ENCODE measurements around the gene PRSS56. TPM values are rescaled to one million over a fixed set of nuclear protein-coding genes. Genes with fewer than 3 reads are reported as not detected.

Gene PRSS56
- polyA plus RNA-seq, 1 donor from 2014 or later: 0.16 TPM

GRCh38 chr2:232534940-232535651 lies 14.9 kb downstream of the PRSS56 start:
- no peaks in the 10 kb centered on the region for H3K27me3 ChIP-seq (ENCODE audit: insufficient read depth, low read depth, low read length)
- H3K4me3 ChIP-seq (ENCODE audit: low read length): no peak overlapping the region
- no peaks in the 10 kb centered on the region for H3K36me3 ChIP-seq (ENCODE audit: insufficient read depth, low read length)
- H3K9me3 ChIP-seq (ENCODE audit: low read length): no peaks in the 10 kb centered on the region
- H3F3A ChIP-seq (ENCODE audit: insufficient read depth, low read length, poor library complexity, severe bottlenecking): no peaks in the 10 kb centered on the region
- TF ChIP-seq REST (IDR thresholded peaks at IDR 0.05; ENCODE audit: borderline replicate concordance): no peak
- TF ChIP-seq RAD21 (conservative IDR thresholded peaks at IDR 0.05): no peak
- no peak for TF ChIP-seq EZH2 (IDR thresholded peaks at IDR 0.05; ENCODE audit: borderline replicate concordance, insufficient read depth, low read length, poor library complexity, severe bottlenecking)
- no peak for TF ChIP-seq SMC3 (conservative IDR thresholded peaks at IDR 0.05; ENCODE audit: poor library complexity)
- no peak for TF ChIP-seq TAF1 (IDR thresholded peaks at IDR 0.05; ENCODE audit: low read depth)
- TF ChIP-seq MXI1 (conservative IDR thresholded peaks at IDR 0.05; ENCODE audit: poor library complexity, severe bottlenecking): no peak
- no peak for TF ChIP-seq EP300 (conservative IDR thresholded peaks at IDR 0.05; ENCODE audit: poor library complexity, severe bottlenecking)
- TF ChIP-seq CTCF (IDR thresholded peaks at IDR 0.05; ENCODE audit: poor library complexity, severe bottlenecking): no peak
- no peak for TF ChIP-seq POLR2AphosphoS5 (IDR thresholded peaks at IDR 0.05)
- H3K9me2 ChIP-seq (ENCODE audit: insufficient read depth, low read length): no peaks in the 10 kb centered on the region
- H4K20me1 ChIP-seq (ENCODE audit: insufficient read depth): no peaks in the 10 kb centered on the region
- no peaks in the 10 kb centered on the region for H3K79me2 ChIP-seq (replicated peaks; ENCODE audit: insufficient read depth, low read length)
- no peak overlapping the region for H3K4me2 ChIP-seq (ENCODE audit: low read length)
- no peak overlapping the region for H2AFZ ChIP-seq (ENCODE audit: low read depth, low read length)
- no peak overlapping the region for H3K9ac ChIP-seq (ENCODE audit: low read length)
- H3K27ac ChIP-seq (ENCODE audit: low read length): no peak overlapping the region

- Histone ChIP-seq H3K27ac (ENCODE audit: low read length) (no peak overlapping the region), H3K9ac (ENCODE audit: low read length) (no peak overlapping the region), H3K9me2 (ENCODE audit: insufficient read depth, low read length) (no peaks in the 10 kb centered on the region), H2AFZ (ENCODE audit: low read depth, low read length) (no peak overlapping the region), H4K20me1 (ENCODE audit: insufficient read depth) (no peaks in the 10 kb centered on the region), H3K9me3 (ENCODE audit: low read length) (no peaks in the 10 kb centered on the region), H3K36me3 (ENCODE audit: insufficient read depth, low read length) (no peaks in the 10 kb centered on the region), H3F3A (ENCODE audit: insufficient read depth, low read length, poor library complexity, severe bottlenecking) (no peaks in the 10 kb centered on the region), H3K4me3 (ENCODE audit: low read length) (no peak overlapping the region), H3K79me2 (replicated peaks; ENCODE audit: insufficient read depth, low read length) (no peaks in the 10 kb centered on the region), H3K4me2 (ENCODE audit: low read length) (no peak overlapping the region), H3K27me3 (ENCODE audit: insufficient read depth, low read depth, low read length) (no peaks in the 10 kb centered on the region)
- TF ChIP-seq TAF1 (IDR thresholded peaks at IDR 0.05; ENCODE audit: low read depth): no peak
- no peak for TF ChIP-seq EZH2 (IDR thresholded peaks at IDR 0.05; ENCODE audit: borderline replicate concordance, insufficient read depth, low read length, poor library complexity, severe bottlenecking)
- no peak for TF ChIP-seq EP300 (conservative IDR thresholded peaks at IDR 0.05; ENCODE audit: poor library complexity, severe bottlenecking)
- TF ChIP-seq MXI1 (conservative IDR thresholded peaks at IDR 0.05; ENCODE audit: poor library complexity, severe bottlenecking): no peak
- TF ChIP-seq SMC3 (conservative IDR thresholded peaks at IDR 0.05; ENCODE audit: poor library complexity): no peak
- no peak for TF ChIP-seq REST (IDR thresholded peaks at IDR 0.05; ENCODE audit: borderline replicate concordance)
- no peak for TF ChIP-seq CTCF (IDR thresholded peaks at IDR 0.05; ENCODE audit: poor library complexity, severe bottlenecking)
- TF ChIP-seq RAD21 (conservative IDR thresholded peaks at IDR 0.05): no peak
- TF ChIP-seq POLR2AphosphoS5 (IDR thresholded peaks at IDR 0.05): no peak
These were observed 15.8 kb downstream of the PRSS56 start for GRCh38 chr2:232535761-232536530.
